NCI-H2107 treated with DMSO at 0.1 percent for 48 hours (cell line): ENCODE measurements around the gene SLC15A4.

Experiments
- DNase-seq: peaks from one replicate; lab custom pipeline; 2025; ENCODE audit not compliant: unreplicated experiment; lab: John Stamatoyannopoulos, UW

The SLC15A4 gene

GRCh38 chr12:128794661-128795529 lies 28.9 kb downstream of the SLC15A4 start:
- no peak for DNase-seq

GRCh38 chr12:128793701-128794100 lies 30.1 kb downstream of the SLC15A4 start:
- DNase-seq, result no peak

- DNase-seq, result no peak
These were observed 30.9 kb downstream of the SLC15A4 start for GRCh38 chr12:128792881-128793280.

GRCh38 chr12:128792398-128792797 lies 31.4 kb downstream of the SLC15A4 start:
- DNase-seq, result no peak

GRCh38 chr12:128791395-128792322 lies 32.1 kb downstream of the SLC15A4 start:
- no peak for DNase-seq

GRCh38 chr12:128790653-128791373 lies 32.9 kb downstream of the SLC15A4 start:
- DNase-seq, result no peak

GRCh38 chr12:128790221-128790620 lies 33.5 kb downstream of the SLC15A4 start:
- no peak for DNase-seq

- no peak for DNase-seq
These were observed 34.3 kb downstream of the SLC15A4 start for GRCh38 chr12:128789356-128789929.

GRCh38 chr12:128787827-128788226 lies 35.9 kb downstream of the SLC15A4 start:
- no peak for DNase-seq

GRCh38 chr12:128786741-128787391 lies 36.9 kb downstream of the SLC15A4 start:
- no peak for DNase-seq

GRCh38 chr12:128784030-128784760 lies 39.6 kb downstream of the SLC15A4 start:
- no peak for DNase-seq

GRCh38 chr12:128783129-128783574 lies 40.6 kb downstream of the SLC15A4 start:
- DNase-seq, result no peak

GRCh38 chr12:128779901-128780300 lies 43.9 kb downstream of the SLC15A4 start:
- no peak for DNase-seq

GRCh38 chr12:128772249-128772648 lies 51.5 kb downstream of the SLC15A4 start:
- DNase-seq, result no peak

- no peak for DNase-seq
These were observed 52.1 kb downstream of the SLC15A4 start for GRCh38 chr12:128771681-128772080.

GRCh38 chr12:128767518-128767917 lies 56.2 kb downstream of the SLC15A4 start:
- no peak for DNase-seq

GRCh38 chr12:128766738-128767501 lies 56.8 kb downstream of the SLC15A4 start:
- DNase-seq, result no peak

GRCh38 chr12:128763395-128763794 lies 60.4 kb downstream of the SLC15A4 start:
- no peak for DNase-seq

- no peak for DNase-seq
These were observed 62.4 kb downstream of the SLC15A4 start for GRCh38 chr12:128761379-128761790.
